GM18498 (cell line): ENCODE data around the gene KIF12.

Experiments
- ATAC-seq: cut with Tn5 transposase; IDR thresholded peaks from one replicate; pipeline ENCODE4 v1.9.1; 2021; ENCODE audit warnings: mild to moderate bottlenecking, moderate library complexity; ENCODE audit not compliant: unreplicated experiment

The KIF12 gene

DNA sequence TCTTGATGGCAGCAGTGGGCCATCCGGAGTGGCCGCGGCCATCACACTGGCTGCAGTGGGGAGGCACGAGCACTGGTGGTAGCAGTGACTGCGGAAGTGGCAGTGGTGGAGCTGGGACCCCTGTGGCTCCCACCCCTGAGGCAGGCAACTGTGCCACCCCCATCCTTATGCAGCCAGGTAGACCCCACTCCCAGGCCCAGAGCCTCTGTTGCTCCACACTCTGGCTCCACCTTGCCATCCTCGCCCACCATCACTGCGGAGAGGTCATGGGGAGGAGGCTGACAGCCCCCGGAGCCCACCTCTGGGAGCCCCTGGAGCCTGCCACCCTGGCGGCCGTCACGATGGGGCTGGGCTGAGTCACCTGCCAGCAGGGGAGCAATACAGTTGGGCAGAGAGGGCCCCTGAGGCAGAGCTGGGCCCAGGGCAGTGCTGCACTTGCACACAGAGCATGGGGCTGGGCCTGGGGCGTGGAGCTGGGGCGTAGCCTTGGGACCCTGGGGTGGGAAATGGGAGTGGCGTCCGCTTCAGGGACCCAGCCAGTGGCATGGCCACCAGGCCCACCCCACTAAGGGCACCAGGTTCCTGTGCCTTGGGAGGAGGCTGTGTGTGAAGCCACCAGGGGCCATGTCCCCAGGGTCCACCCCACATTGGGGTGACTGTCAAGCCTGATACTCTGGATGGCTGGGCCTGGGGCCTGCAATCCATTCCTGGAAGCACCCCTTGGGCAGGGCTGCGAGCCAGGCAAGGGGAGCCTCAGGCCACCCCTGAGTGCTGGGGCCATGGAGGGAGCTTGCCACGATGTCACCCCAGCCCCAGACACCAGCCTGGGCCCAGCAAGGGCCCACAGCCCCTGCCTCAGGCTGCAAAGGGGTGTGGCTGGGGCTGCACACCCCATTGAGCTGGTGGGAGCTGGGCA is 28.6 kb downstream of the KIF12 start:
- no peak for ATAC-seq

DNA sequence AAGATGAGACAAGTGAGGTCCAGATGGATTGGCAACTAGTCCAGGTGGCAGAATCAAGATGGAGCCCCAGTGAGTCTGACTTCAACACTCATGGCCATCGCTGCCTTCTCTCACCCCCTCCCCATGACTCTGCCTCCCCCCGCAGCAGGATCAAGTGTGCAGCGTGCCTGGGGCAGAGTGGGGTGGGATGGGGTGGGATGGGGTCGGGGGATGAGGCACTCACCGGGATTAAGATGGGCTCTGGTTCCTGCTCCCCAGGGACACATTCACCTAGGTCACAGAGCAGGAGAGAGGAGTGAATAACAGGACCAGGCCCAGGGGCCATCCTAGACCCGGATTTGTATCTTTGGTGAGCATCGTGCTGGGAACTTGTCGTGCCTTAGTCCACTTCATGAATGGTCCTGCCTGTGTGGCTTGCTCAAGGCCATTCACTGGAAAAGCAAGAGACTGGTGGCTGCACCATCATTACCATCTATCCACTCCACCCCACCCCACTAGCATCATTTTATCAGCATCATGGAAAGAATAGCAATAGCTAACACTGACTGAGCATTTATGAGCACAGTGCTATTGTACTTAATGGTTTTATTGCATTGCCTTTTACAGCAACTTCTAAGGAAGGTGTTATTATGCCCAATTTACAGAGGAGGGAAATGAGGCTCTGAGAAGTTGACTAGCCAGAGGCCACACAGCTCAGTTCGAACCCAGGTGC is 29.5 kb downstream of the KIF12 start:
- no peak for ATAC-seq

DNA sequence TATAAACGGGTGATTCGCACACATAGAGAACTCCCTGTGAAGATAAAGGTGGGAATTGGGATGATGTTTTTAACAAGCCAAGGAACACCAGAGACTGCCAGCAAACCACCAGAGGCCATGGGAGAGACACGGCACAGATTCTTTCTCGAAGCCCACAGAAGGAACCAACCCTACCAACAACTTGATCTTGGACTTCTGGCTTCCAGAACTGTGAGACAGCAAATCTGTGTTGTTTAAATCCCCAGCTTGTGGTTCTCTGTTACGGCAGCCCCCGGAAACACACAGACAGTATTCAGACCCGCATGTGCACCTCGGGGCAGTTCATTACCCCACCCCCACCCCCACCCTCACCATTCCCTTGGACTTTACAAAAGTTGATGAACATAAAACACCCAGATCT is 33.8 kb downstream of the KIF12 start:
- no peak for ATAC-seq

DNA sequence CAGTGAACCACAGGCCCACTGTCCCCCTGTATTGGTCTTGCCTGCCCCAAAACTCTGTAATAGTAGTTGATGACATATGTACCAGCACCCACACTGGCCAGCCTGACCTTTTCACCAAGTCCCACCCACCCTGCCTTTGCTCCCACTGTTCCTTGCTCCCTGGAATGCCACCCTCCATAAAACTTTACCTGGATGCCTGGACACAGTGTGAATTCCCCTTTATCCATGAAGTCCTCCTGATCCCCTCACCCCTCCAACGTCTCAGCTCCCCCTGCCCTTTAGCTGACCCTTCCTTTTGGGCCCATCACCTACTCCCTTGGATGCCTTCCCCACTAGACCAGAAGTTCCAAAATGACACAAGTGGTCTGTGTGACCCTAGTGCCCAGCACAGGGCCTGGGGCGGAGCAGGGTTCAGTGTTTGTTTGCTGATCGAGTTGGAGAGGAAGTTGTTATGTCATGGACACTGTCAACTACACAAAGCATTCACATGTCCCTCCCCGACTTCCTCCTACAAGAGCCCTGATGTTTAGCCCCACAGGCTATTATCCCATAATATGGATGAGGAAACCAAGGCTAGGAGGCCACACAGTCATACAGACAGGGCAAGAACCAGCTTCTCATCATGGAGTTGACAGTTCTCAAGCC is 37.1 kb downstream of the KIF12 start:
- ATAC-seq = no peak

DNA sequence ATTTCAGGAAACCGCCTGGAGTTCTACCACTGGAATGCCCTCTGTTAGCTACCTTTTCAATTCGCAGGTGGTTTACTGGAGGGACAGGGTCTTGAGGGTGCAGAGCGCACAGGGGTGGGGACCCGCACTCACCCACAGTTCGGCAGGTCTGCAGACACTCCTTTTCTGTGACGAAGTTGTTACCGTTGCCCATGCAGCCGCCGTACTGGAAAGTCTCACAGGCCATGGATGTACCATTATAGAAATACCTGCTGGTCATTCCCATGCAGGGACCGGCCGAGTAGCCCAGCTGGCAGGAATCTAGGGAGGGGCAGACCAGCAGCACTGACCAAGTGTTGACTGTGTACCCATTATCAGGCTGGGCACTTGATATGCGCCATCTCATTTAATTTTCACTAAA is 37.8 kb downstream of the KIF12 start:
- ATAC-seq = no peak

DNA sequence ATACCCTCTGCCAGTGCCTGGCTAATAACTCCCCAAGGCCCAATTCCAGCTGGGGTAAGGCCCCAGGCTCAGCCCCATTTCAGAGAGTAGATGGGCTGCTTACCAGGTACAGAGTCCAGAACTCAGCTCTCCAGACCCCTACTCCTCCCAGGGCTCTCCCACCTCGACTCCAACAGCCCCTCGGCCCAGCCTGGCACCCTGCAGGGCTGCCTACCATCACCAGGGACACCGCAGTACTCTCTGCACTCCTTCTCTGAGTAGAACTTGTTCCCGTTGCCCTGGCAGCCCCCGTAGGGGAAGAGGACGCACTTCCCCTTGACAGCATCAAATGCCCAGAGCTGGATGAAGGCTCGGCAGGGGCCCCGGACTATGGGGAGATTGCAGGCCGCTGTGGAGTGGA is 38.4 kb downstream of the KIF12 start:
- no peak for ATAC-seq

DNA sequence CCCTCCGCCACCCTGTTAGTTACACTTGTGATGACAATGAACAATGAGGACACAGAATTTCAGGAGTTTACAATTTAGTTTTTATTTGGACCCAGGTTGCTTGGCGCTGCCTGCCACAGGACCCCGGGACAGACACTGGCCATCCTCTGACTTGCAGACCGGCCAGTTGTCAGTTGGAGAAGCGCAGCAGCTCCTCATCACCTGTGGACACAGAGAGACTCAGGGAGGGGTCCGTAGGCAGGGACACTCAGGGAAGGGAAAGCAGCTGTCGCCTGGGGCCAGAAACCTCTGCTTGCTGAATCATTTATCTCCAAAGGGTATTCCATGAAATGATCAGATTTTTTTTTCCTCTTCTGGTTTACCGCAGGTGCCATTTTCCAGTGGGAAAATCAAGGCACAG is 39.0 kb downstream of the KIF12 start:
- ATAC-seq = no peak

DNA sequence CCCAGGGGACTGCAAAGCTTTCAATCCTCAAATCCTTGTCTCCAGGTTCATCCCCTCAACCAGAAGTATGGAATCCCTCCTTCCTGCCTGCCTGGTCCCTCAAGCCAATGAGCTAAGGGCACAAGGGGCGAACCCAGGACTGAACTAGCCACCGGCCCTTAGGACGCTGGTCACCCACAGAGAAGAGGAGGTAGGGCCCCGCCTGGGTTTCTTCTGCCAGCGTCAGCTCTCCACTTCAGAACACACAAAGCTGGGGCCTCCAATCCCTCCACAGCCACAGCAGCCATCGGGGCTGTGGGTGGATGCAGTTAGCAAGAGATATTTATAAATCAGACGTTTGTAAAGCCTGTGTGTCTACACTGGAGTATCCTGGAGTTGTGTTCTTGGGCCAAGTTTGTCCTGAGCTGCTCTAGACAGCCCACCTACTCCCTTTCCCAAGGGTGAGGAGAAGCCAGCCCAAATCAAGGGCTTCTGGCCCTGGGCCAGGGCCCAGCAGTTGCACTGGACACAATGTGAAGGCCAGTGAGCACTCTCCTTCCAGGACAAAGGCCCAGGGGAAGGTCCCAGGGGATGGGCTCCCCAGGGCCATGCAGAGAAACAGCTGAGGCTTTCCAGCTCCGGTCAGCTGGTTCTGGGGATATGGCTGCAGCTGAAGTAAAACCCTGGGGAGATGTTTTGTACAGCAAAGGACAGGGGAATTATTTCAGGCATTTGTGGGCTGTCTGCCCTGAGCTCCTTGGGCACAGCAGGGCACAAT is 39.9 kb downstream of the KIF12 start:
- no peak for ATAC-seq

DNA sequence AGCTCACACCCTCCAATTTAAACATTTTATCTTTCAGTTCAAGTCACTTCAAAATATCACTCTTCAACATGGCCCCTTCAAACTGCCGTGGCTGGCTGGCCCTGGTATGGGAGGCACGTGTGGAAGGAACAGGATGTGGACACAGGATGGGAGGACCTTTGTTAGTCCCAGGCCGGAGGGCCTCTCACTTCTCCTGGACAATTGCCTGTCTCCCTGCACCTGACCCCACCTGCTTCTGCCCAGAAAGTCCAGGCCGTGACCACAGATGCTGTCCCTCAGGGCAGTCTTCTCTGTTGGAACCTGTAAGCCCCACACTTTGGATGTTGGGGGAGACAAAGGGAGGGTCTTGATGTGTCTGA is 40.4 kb downstream of the KIF12 start:
- no peak for ATAC-seq

DNA sequence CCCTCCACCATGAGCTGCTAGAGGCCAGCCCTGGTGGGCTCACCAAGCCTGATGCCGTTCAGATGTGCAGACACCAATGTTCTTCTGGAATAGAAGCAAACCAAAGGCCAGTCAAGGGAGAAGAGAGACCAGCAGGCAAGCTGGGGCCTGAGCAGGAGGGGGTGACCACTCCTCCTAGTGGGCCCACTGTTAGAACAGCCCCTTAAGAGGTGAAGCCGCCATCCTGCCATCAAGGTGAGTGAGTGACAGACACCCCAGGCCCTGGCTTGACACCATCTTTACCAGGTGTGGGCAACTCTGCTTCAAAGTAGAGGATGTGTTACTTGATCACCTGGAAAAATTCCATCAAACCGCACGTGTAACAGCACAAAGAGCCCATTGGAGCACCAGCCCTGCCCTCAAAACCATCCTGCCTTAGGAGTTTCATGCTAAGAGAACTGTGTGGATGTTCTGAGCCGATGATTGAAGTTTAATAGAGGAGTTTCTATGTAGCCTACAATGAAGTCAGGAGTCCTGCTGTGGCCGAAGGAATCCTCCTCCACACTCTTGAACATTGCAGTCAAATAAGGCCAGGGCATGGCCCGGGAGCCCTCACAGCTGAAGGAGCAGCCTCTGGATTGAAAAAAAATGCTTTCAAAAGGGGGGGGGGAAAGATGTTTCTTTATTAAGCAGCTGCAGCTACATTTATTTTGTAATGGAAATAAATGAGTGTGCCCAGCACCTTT is 41.8 kb downstream of the KIF12 start:
- no peak for ATAC-seq

DNA sequence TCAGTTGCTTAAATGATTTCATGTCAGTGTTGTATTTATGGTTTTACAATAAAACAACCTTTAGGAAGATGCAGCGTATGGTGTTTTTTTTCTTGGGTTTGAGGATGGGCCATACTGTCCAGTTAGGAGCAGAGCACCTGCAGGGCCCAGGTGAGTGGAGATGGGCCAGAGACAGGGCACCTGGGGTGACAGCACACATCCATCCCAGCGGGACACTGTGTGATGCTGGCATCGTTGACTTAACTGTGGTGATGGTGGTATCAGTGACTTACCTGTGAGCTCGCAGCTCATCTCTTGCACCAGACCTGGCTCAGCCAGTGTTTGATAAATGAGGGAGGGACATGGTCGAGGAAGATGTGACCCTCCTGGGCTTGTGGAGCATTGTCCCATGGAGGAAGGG is 42.6 kb downstream of the KIF12 start:
- ATAC-seq = no peak

DNA sequence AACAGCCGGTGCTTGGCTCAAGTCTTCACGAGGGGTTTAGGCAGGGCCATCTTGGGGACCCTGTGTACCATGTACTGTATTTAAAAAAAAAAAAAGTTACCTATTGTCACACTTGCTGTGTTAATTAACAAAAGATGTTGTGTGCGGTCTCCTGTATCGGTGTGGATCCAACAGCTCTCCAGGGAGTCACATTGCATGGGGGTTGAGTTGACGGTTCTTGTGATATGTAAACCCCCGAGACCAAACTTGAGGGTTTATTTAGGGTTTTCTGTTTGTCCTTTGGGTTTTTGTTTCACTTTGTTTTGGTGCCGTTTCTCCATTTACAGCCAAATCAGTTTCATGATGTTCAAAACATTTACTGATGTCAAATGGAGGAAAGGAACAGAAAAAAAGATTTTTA is 43.2 kb downstream of the KIF12 start:
- no peak for ATAC-seq

DNA sequence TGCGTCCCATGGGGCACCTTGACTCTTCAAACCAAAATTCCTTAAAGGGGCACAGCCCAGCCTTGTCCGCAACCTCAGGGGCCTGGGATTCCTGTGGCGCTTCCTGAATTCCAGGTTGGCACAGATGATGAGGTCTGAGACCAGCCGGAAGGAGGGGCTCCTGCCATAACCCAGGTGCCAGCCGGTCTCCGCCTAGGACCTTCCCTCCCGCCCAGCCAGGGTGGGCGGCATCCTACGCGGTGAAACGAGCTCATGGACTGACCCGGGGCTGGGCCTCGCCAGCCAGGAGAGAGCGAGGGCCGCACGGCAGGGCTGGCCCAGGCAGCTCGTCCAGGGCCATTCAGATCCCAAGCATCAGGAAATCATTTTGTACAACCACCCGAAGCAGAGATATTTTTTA is 44.0 kb downstream of the KIF12 start:
- ATAC-seq = no peak

DNA sequence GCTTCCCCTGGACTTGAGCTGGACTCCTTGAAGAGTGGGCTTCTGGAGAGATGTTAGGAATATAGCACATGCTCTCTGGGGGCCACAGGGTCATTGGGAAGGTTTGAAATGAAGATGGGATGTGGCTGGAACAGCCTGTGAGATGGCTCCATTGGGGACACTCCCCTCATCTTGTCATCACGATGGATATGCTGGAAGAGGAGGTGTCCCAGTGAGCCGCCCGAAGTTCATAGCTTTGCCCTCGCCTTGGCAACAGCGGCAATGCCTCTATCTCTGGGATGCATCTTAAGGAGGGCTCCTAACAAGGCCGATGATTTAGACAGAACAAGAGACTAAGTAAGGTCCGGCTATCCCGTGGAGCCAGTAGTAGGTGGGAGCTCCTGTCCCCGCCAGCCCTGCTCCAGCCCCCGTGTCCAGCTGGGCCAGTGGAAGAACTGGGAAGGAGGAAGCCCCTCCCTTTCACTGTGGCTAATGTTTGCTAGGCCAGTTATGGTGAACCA is 44.9 kb downstream of the KIF12 start:
- ATAC-seq = no peak

DNA sequence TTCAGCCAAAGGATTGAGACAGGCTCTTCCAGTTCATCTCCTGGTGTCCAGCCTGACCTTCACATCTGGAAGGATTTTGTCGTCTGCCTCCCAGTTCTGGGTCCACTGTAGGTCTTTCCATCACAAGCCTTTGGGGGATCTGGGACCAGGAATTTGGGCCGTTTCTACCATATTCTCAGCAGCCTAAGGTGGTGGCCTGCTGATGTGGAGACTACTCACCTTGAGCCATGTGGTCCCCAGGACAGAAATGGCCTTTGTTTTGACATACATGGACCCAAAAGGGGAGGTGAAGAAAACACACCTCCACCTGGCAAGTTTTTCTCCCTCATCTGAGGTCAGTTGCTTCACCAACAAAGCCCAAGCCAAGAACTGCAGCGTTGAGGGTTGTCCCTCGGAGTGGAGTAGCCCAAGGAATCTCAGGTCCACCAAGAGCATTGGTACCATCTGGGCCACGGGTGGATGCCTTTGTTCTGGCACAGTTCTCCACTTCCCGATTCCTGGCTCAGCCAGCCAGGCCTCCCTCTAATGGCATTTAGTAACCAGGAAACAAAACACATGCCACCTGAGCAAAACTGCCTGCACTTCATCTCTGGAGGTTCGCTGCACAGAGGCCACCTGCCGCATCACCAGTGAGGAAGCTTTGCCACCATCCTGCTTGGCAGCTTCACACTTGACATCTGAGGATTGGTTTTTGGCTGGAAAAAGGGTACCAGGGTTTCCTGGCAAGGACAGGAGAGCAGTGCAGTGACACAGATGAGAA is 45.7 kb downstream of the KIF12 start:
- ATAC-seq = no peak

DNA sequence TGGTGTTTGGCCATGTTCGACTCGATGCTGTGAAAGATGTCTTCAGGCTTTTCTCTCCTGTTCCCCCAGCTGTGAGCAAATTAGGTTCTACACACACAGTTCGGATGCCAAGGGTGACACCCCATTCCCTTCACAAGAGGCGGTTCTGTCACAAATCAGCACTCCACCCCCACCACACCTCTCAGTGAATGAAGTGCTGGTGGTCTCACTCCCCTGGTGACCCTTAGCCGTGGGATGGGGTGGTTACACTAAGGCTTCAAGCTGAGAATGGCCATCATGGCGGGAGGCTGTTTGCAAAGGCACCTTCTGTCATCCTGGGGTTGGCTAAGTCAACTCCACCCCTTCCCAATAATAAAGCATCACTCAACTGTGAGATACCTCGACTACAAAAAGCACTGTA is 47.4 kb downstream of the KIF12 start:
- no peak for ATAC-seq

DNA sequence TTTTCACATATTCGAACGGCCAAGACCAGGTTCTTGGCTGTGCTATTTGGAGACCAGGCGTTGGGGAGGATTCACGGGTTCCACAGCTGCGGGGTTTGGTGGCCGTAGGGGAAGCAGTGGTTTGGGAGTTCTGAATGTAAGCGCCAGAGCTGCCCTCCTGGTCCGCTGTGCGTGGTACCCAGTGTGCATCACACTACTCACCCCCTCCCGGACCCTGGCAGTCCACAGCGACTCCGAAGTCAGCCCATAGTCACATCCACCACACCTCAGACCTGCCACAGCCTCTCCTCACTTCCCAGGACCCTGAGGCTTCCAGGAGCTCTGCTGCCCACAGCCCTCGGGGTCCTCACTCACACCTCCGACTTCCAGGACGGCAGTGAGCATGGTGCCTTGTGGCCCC is 47.8 kb downstream of the KIF12 start:
- no peak for ATAC-seq

DNA sequence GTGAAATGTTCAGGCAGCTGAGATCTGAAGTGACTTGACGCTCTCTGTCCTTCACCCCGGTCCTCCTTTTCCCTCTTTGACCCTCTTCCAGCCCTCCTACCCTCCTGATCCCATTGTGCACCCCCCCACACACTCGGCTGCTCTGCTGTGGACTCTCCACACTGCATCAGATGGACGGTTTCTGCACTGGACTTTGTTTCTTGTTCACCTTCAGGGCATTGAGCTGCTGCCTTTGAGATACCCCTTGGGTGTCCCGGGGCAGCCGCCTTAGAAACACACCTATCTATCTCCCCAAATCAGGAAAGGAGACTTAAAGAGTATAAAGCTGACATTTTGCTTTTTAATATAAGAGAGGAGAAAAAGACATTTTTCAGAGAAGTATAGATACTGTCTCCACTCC is 48.4 kb downstream of the KIF12 start:
- ATAC-seq = no peak

DNA sequence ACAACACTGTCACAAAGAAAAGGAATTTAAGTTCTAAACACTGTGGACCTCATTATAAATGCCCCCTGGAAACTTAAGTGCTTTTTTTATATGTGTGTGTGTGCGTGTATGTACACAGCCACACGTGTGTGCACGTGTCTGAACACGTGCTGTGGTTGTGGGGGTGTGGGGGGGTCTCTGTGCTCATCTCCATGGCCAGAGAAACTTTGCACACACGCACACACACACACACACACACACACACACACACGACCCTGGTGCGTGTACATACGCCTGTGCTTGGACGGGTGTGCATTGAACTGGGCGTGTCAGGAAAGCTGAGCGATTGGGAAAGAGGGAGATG is 48.9 kb downstream of the KIF12 start:
- no peak for ATAC-seq
